Mucosa of gallbladder (tissue), 1 donor: ENCODE results near the gene TCF7L2. TPM values are rescaled to one million over a fixed set of nuclear protein-coding genes. Genes with fewer than 3 reads are reported as not detected.
"Not testable (repeated sequence)": the region's sequence is repeated elsewhere in the genome, so short reads cannot be mapped to it uniquely, and the experiment has no call there.

Experiments used
- DNase-seq: peaks from one replicate; pipeline ENCODE4 v3.0.0-alpha.2; 2020; ENCODE audit warnings: low spot score
- total RNA-seq: library from RNA; stranded (reverse); gene quantifications from one replicate; pipeline ENCODE4 v1.2.1, GENCODE V29; 2021
- donor health status: DM: no; HTN: no; CAD: no.

Gene TCF7L2
- total RNA-seq, 1 donor from 2014 or later: 35.3 TPM

GRCh38 chr10:113094114-113094486 is 144.1 kb downstream of the TCF7L2 start:
- DNase-seq: no peak

GRCh38 chr10:113095419-113096127 is 145.5 kb downstream of the TCF7L2 start:
- no peak for DNase-seq

- DNase-seq: no peak
Observed at GRCh38 chr10:113096128-113096996, 146.3 kb downstream of the TCF7L2 start.

- no peak for DNase-seq
Observed at GRCh38 chr10:113097036-113097435, 147.0 kb downstream of the TCF7L2 start.

GRCh38 chr10:113099431-113100183 is 149.6 kb downstream of the TCF7L2 start:
- no peak for DNase-seq

GRCh38 chr10:113100281-113100680 is 150.2 kb downstream of the TCF7L2 start:
- no peak for DNase-seq

- no peak for DNase-seq
Observed at GRCh38 chr10:113103131-113103840, 153.2 kb downstream of the TCF7L2 start.

- no peak for DNase-seq
Observed at GRCh38 chr10:113104047-113104446, 154.0 kb downstream of the TCF7L2 start.

- DNase-seq: no peak
Observed at GRCh38 chr10:113108194-113108835, 158.3 kb downstream of the TCF7L2 start.

- DNase-seq: no peak
Observed at GRCh38 chr10:113108948-113109347, 158.9 kb downstream of the TCF7L2 start.

- not testable (repeated sequence) for DNase-seq
Observed at GRCh38 chr10:113109482-113109881, 159.4 kb downstream of the TCF7L2 start.

- no peak for DNase-seq
Observed at GRCh38 chr10:113111260-113111659, 161.2 kb downstream of the TCF7L2 start.

- no peak for DNase-seq
Observed at GRCh38 chr10:113111900-113112853, 162.1 kb downstream of the TCF7L2 start.

- DNase-seq: no peak
Observed at GRCh38 chr10:113113241-113113640, 163.2 kb downstream of the TCF7L2 start.

GRCh38 chr10:113113918-113114317 is 163.9 kb downstream of the TCF7L2 start:
- no peak for DNase-seq

GRCh38 chr10:113115556-113115955 is 165.5 kb downstream of the TCF7L2 start:
- DNase-seq: no peak

GRCh38 chr10:113118882-113119281 is 168.8 kb downstream of the TCF7L2 start:
- no peak for DNase-seq

- no peak for DNase-seq
Observed at GRCh38 chr10:113119801-113120200, 169.8 kb downstream of the TCF7L2 start.

- DNase-seq: no peak
Observed at GRCh38 chr10:113121153-113121552, 171.1 kb downstream of the TCF7L2 start.

GRCh38 chr10:113122947-113123346 is 172.9 kb downstream of the TCF7L2 start:
- DNase-seq: peak; percentile 38
